ENCODE data around the gene CARS2. TPM values are rescaled to one million over a fixed set of nuclear protein-coding genes. Genes with fewer than 3 reads are reported as not detected.
"Not testable (repeated sequence)": the region's sequence is repeated elsewhere in the genome, so short reads cannot be mapped to it uniquely, and the experiment has no call there.

CARS2 gene
- total RNA-seq, 1 experiment from 2014 or later: 31.9 TPM

- Histone ChIP-seq H3K36me3 (ENCODE audit: control insufficient read depth, insufficient read depth, low read length) (no peaks in the 10 kb centered on the region), H3K27me3 (ENCODE audit: control insufficient read depth, insufficient read depth, low read length) (no peaks in the 10 kb centered on the region), H3K27ac (ENCODE audit: low read length) (no peak overlapping the region), H3K9me3 (ENCODE audit: control insufficient read depth, insufficient read depth, low read depth, low read length) (no peaks in the 10 kb centered on the region), H3K4me3 (ENCODE audit: low read depth in 2 of 2, low read length in 2 of 2) (no peak overlapping the region), H3K4me1 (ENCODE audit: control insufficient read depth, insufficient read depth, low read length) (no peaks in the 10 kb centered on the region; the same call in 1 of the 2 replicates)
- DNase-seq (ENCODE audit: low read depth, low spot score) (no peak), ATAC-seq (no peak)
- TF ChIP-seq REST (IDR thresholded peaks at IDR 0.05; ENCODE audit: insufficient read depth in 1 of 2, low read depth in 2 of 2, low read length in 1 of 2): no peak
- no peak for TF ChIP-seq TCF7L2 (IDR thresholded peaks at IDR 0.05; ENCODE audit: low read depth, low read length)
- TF ChIP-seq SIN3A (IDR thresholded peaks at IDR 0.05; ENCODE audit: borderline replicate concordance, insufficient read depth, low read depth, low read length): no peak
- no peak for TF ChIP-seq POLR2AphosphoS5 (IDR thresholded peaks at IDR 0.05; ENCODE audit: low read depth, low read length)
- TF ChIP-seq CTCF (IDR thresholded peaks at IDR 0.05): no peak
- POLR2A ChIA-PET: no interaction called here
- BruUV-seq (replicated peaks): no TSS peak
- in situ Hi-C loops (cut with HindIII; ENCODE audit: low pct_unique_long_range_greater_than_20kb, low sequenced_read_pairs): no loop called here
- intact Hi-C loops (cut with micrococcal nuclease; ENCODE audit: unreplicated experiment): no loop called here
- CTCF ChIA-PET: no interaction called here
Measured at GRCh38 chr13:110677731-110678545, 28.0 kb downstream of the CARS2 start.

- POLR2A ChIA-PET: no interaction called here
- no peak for DNase-seq (ENCODE audit: low read depth, low spot score)
Measured at GRCh38 chr13:110676595-110677587, 29.0 kb downstream of the CARS2 start.

GRCh38 chr13:110669814-110670213 is 36.1 kb downstream of the CARS2 start:
- H3K4me3 ChIP-seq (ENCODE audit: low read depth in 2 of 2, low read length in 2 of 2); POLR2A ChIA-PET; H3K4me1 ChIP-seq (ENCODE audit: control insufficient read depth, insufficient read depth, low read length); CTCF ChIA-PET; DNase-seq (ENCODE audit: low read depth, low spot score); in situ Hi-C loops (cut with HindIII; ENCODE audit: low pct_unique_long_range_greater_than_20kb, low sequenced_read_pairs); H3K9me3 ChIP-seq (ENCODE audit: control insufficient read depth, insufficient read depth, low read depth, low read length); BruUV-seq (replicated peaks); H3K27ac ChIP-seq (ENCODE audit: low read length); intact Hi-C loops (cut with micrococcal nuclease; ENCODE audit: unreplicated experiment); ATAC-seq; H3K27me3 ChIP-seq (ENCODE audit: control insufficient read depth, insufficient read depth, low read length); H3K36me3 ChIP-seq (ENCODE audit: control insufficient read depth, insufficient read depth, low read length): not testable (repeated sequence)

More at GRCh38 chr13:110676595-110677587, 29.0 kb downstream of the CARS2 start:
- no peak for TF ChIP-seq TCF7L2 (IDR thresholded peaks at IDR 0.05; ENCODE audit: low read depth, low read length)
- no peak for TF ChIP-seq POLR2AphosphoS5 (IDR thresholded peaks at IDR 0.05; ENCODE audit: low read depth, low read length)
- TF ChIP-seq SIN3A (IDR thresholded peaks at IDR 0.05; ENCODE audit: borderline replicate concordance, insufficient read depth, low read depth, low read length): no peak
- in situ Hi-C loops (cut with HindIII; ENCODE audit: low pct_unique_long_range_greater_than_20kb, low sequenced_read_pairs): no loop called here
- ATAC-seq: no peak
- CTCF ChIA-PET: no interaction called here
- BruUV-seq (replicated peaks): no TSS peak
- Histone ChIP-seq H3K36me3 (ENCODE audit: control insufficient read depth, insufficient read depth, low read length) (no peaks in the 10 kb centered on the region), H3K9me3 (ENCODE audit: control insufficient read depth, insufficient read depth, low read depth, low read length) (no peaks in the 10 kb centered on the region), H3K4me1 (ENCODE audit: control insufficient read depth, insufficient read depth, low read length) (no peaks in the 10 kb centered on the region; the same call in 1 of the 2 replicates), H3K4me3 (ENCODE audit: low read depth in 2 of 2, low read length in 2 of 2) (no peak overlapping the region), H3K27ac (ENCODE audit: low read length) (no peak overlapping the region), H3K27me3 (ENCODE audit: control insufficient read depth, insufficient read depth, low read length) (no peaks in the 10 kb centered on the region)
- intact Hi-C loops (cut with micrococcal nuclease; ENCODE audit: unreplicated experiment): no loop called here
